Fibroblast of gingiva (primary cell): ENCODE data around the gene LACRT.

Experiments
- DNase-seq: peaks from one replicate; pipeline ENCODE4 v3.0.0-alpha.2; 2011; ENCODE audit warnings: low read depth

Gene LACRT

GRCh38 chr12:54598970-54599369 is 35.7 kb downstream of the LACRT start:
- DNase-seq = no peak

- peak; percentile 48 for DNase-seq
Observed at GRCh38 chr12:54596526-54596946, 38.2 kb downstream of the LACRT start.

- no peak for DNase-seq
Observed at GRCh38 chr12:54595471-54595870, 39.2 kb downstream of the LACRT start.

GRCh38 chr12:54593725-54594124 is 41.0 kb downstream of the LACRT start:
- no peak for DNase-seq

GRCh38 chr12:54593135-54593534 is 41.6 kb downstream of the LACRT start:
- DNase-seq = no peak

- peak; percentile 31 for DNase-seq
Observed at GRCh38 chr12:54592316-54592715, 42.4 kb downstream of the LACRT start.

- no peak for DNase-seq
Observed at GRCh38 chr12:54590978-54591591, 43.6 kb downstream of the LACRT start.

- no peak for DNase-seq
Observed at GRCh38 chr12:54589964-54590363, 44.7 kb downstream of the LACRT start.

GRCh38 chr12:54588890-54589267 is 45.8 kb downstream of the LACRT start:
- no peak for DNase-seq

- DNase-seq = no peak
Observed at GRCh38 chr12:54588110-54588889, 46.4 kb downstream of the LACRT start, which contains the start of gene PPP1R1A. Gene PPP1R1A (minus strand): TSS chr12:54588659. CDS start chr12:54588488, 171 bp downstream.

- peak; percentile 5 for DNase-seq
Observed at GRCh38 chr12:54587315-54587873, 47.3 kb downstream of the LACRT start.

GRCh38 chr12:54586620-54587019 is 48.1 kb downstream of the LACRT start:
- DNase-seq = no peak

GRCh38 chr12:54585243-54585642 is 49.5 kb downstream of the LACRT start:
- no peak for DNase-seq

GRCh38 chr12:54584128-54584527 is 50.6 kb downstream of the LACRT start:
- DNase-seq = no peak

GRCh38 chr12:54583726-54584125 is 51.0 kb downstream of the LACRT start:
- DNase-seq = no peak

GRCh38 chr12:54581412-54581811 is 53.3 kb downstream of the LACRT start:
- no peak for DNase-seq
